Osteoblast (primary cell): ENCODE measurements around the gene LRRC73. TPM values are rescaled to one million over a fixed set of nuclear protein-coding genes. Genes with fewer than 3 reads are reported as not detected.
"Not testable (repeated sequence)": the region's sequence is repeated elsewhere in the genome, so short reads cannot be mapped to it uniquely, and the experiment has no call there.

Experiments
- DNase-seq: peaks from one replicate; pipeline ENCODE4 v3.0.0; 2011; ENCODE audit warnings: low spot score, mixed read lengths; ENCODE audit not compliant: insufficient read length; ENCODE audit errors: missing footprints
- H2AFZ ChIP-seq: 2 replicates; pipeline ENCODE4 v1.6.0; 2011; ENCODE audit warnings: mild to moderate bottlenecking, low read length
- H3K27ac ChIP-seq: 2 replicates; pipeline ENCODE4 v1.5.1; 2011; ENCODE audit warnings: mild to moderate bottlenecking, low read depth, low read length, moderate library complexity
- H3K27me3 ChIP-seq: 2 replicates; pipeline ENCODE4 v1.6.0; 2012; ENCODE audit warnings: mild to moderate bottlenecking, control low read depth, inconsistent platforms, low read length, moderate library complexity; ENCODE audit not compliant: insufficient read depth
- H3K36me3 ChIP-seq: 2 replicates; pipeline ENCODE4 v1.5.1; 2011; ENCODE audit warnings: mild to moderate bottlenecking, low read length, control low read depth, moderate library complexity; ENCODE audit not compliant: insufficient read depth
- H3K4me1 ChIP-seq: 2 replicates; pipeline ENCODE4 v1.5.1; 2011; ENCODE audit warnings: mild to moderate bottlenecking, low read length, control low read depth, moderate library complexity; ENCODE audit not compliant: insufficient read depth
- H3K4me2 ChIP-seq: 2 replicates; pipeline ENCODE4 v1.6.0; 2011; ENCODE audit warnings: mild to moderate bottlenecking, low read length; ENCODE audit not compliant: insufficient read depth
- H3K4me3 ChIP-seq: fragments of 200-600 bp; sonication (generic); 3 replicates; pipeline ENCODE4 v1.5.1; 2012; ENCODE audit warnings: mild to moderate bottlenecking, low read length, inconsistent platforms; ENCODE audit not compliant: insufficient read depth
- H3K79me2 ChIP-seq: 2 replicates; pipeline ENCODE4 v1.6.0; 2012; ENCODE audit warnings: mild to moderate bottlenecking, low read length, control low read depth, inconsistent platforms; ENCODE audit not compliant: insufficient read depth
- H3K9me3 ChIP-seq: 2 replicates; pipeline ENCODE4 v1.5.1; 2011; ENCODE audit warnings: low read depth, low read length, control low read depth
- H4K20me1 ChIP-seq: 2 replicates; pipeline ENCODE4 v1.6.0; 2012; ENCODE audit warnings: mild to moderate bottlenecking, low read length, control low read depth; ENCODE audit not compliant: insufficient read depth
- total RNA-seq: library from RNA; depleted of rRNA; stranded (reverse); fragments of >200 nt; gene quantifications from 2 replicates; pipeline ENCODE4 v1.2.3, GENCODE V29; 2012
- TF ChIP-seq, protein P1 (sequence below): IDR thresholded peaks from 2 replicates; pipeline ENCODE4 v1.5.1; 2011; ENCODE audit warnings: mild to moderate bottlenecking, low read depth, low read length, moderate library complexity; ENCODE audit errors: extremely low read depth

The LRRC73 gene, protein sequence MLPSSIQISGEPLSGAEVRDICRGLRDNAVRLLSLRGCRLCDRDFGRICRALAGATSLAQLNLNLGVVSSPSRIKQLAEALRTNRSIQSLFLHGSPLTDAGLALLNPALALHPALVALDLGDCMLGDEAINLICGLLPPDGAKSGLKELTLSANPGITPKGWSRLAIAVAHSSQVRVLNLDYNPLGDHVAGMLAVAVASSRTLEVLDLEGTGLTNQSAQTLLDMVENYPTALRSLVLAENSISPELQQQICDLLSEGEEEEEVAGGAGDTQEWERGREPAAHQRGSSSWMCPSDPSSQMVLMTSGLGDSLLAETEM
- 0.36 and 0.59 TPM in 2 replicates for total RNA-seq

DNA sequence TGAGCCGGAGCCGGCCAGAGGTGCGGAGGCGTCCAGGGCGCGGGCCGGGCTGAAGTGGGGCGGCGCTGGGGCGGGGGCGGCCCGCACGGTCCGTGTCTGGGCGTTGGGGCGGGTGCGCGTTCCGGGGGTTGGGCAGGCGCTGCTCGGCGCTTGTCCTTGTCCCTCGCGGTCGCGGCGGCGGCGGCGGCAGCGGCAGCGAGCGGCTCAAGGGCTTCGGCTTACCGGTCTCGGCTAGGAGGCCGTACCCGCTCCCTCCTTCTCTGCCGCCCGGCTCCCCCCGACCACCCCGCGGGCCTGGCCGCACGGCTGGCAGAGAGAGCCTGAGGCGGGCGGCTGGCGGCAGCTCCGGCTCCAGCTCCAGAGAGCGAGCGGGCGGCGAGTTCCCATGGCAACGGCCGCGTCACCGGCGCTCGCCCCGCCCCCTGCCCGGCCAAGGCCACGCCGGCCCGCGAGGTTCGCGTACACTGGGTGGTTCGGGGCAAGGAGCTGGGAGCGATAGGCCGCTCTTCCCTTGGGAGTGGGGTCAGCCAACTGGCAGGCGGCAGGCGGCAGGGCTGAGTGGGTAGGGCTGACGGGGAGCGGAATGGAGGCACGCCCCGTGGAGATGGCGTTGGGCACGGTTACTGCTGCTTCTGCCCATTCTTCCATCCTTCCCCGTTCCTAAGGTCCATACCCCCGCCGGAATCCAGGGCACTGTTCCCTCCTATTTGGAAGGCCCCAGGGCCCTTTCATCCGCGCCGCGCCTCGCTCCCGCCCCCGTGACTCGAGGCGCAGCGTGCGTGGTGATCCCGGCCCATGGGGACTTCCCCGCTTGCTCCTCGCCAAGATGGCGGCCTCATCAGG, at the start of gene LRRC73:
Gene LRRC73, minus strand, starts transcription at position 363 of the 843 bp plus-strand sequence. CDS start 561 bp downstream, outside the sequence.
- Histone ChIP-seq H3K4me2 (peak within 1 kb of the TSS; percentile 86), H3K27me3 (no peaks in the 10 kb centered on the region), H3K9me3 (no peaks in the 10 kb centered on the region), H4K20me1 (peaks cover 26% of the 10 kb centered on the region), H2AFZ (peak within 1 kb of the TSS; percentile 83), H3K36me3 (peaks cover 49% of the 10 kb centered on the region), H3K27ac (peak within 1 kb of the TSS; percentile 42), H3K79me2 (peaks cover 21% of the 10 kb centered on the region), H3K4me1 (peaks cover 18% of the 10 kb centered on the region), H3K4me3 (peak within 1 kb of the TSS; percentile 81)
- TF ChIP-seq, protein P1, sequence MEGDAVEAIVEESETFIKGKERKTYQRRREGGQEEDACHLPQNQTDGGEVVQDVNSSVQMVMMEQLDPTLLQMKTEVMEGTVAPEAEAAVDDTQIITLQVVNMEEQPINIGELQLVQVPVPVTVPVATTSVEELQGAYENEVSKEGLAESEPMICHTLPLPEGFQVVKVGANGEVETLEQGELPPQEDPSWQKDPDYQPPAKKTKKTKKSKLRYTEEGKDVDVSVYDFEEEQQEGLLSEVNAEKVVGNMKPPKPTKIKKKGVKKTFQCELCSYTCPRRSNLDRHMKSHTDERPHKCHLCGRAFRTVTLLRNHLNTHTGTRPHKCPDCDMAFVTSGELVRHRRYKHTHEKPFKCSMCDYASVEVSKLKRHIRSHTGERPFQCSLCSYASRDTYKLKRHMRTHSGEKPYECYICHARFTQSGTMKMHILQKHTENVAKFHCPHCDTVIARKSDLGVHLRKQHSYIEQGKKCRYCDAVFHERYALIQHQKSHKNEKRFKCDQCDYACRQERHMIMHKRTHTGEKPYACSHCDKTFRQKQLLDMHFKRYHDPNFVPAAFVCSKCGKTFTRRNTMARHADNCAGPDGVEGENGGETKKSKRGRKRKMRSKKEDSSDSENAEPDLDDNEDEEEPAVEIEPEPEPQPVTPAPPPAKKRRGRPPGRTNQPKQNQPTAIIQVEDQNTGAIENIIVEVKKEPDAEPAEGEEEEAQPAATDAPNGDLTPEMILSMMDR, result no peak
- DNase-seq, result peak; percentile 98

DNA sequence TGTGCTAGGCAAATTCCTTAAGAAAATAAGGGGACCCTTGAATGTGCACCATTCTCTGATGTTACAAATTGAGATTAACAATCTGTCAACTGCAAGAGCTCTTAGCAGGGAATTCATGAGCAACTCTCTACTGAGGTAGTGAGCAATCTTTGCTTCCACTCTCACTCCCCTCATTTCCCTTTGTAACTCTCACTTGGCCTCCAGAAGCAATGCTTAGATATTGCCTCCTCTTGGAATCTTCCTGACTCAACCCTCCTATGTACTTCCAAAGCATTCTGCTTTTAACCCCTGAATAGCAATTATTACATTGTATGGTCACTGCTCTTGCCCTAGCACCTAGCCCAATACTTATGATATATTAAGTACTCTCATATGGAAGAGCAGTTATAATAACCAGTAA, 49.2 kb upstream of the LRRC73 start:
- no peak overlapping the region for H2AFZ ChIP-seq
- no peaks in the 10 kb centered on the region for H3K9me3 ChIP-seq
- no peak overlapping the region for H3K4me3 ChIP-seq
- H3K4me1 ChIP-seq, result no peaks in the 10 kb centered on the region
- no peak overlapping the region for H3K4me2 ChIP-seq
- DNase-seq, result no peak
- H4K20me1 ChIP-seq, result no peaks in the 10 kb centered on the region
- no peak overlapping the region for H3K27ac ChIP-seq
- no peaks in the 10 kb centered on the region for H3K79me2 ChIP-seq
- H3K27me3 ChIP-seq, result no peaks in the 10 kb centered on the region
- H3K36me3 ChIP-seq, result peaks cover 86% of the 10 kb centered on the region
- TF ChIP-seq, protein P1, result no peak

DNA sequence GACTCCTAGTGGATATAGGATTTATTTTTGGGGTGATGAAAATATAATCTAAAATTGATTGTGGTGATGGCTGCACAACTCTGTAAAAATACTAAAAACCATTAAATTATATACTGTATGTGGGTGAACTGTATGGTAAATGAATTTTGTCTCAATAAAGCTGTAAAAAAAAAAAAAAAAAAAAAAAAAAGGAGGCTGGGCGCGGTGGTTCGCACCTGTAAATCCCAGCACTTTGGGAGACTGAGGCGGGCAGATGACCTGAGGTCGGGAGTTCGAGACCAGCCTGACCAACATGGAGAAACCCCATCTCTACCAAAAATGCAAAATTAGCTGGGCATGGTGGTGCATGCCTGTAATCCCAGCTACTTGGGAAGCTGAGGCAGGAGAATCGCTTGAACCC, 47.5 kb upstream of the LRRC73 start:
- not testable (repeated sequence) for H4K20me1 ChIP-seq, H3K4me2 ChIP-seq, H3K79me2 ChIP-seq, H3K4me1 ChIP-seq, H2AFZ ChIP-seq, DNase-seq, H3K27ac ChIP-seq, H3K9me3 ChIP-seq, H3K4me3 ChIP-seq, H3K27me3 ChIP-seq
- H3K36me3 ChIP-seq, result peaks cover 87% of the 10 kb centered on the region

DNA sequence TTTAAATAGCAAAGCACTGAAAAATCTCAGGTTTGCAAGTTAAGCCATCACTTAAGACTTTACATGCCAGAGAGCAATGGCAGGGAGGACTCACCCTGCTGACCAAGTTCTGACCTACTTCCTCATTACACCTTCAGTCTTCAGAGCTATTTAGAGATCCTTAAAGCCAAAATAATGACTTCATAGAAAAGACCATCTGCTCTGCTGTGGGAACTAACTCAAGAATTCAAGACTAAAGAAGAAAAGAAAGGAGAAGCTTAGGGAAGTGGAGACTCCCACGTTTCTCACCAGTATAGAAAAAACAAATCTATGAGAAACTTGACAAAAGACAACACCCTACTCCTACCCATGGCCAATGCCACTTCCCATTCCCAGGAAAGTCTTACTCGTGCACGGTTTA, 37.1 kb upstream of the LRRC73 start:
- Histone ChIP-seq H3K36me3 (peaks cover 90% of the 10 kb centered on the region), H3K4me3 (no peak overlapping the region), H3K4me1 (no peaks in the 10 kb centered on the region), H3K27ac (no peak overlapping the region), H3K27me3 (no peaks in the 10 kb centered on the region), H3K79me2 (no peaks in the 10 kb centered on the region), H3K9me3 (no peaks in the 10 kb centered on the region), H3K4me2 (no peak overlapping the region), H4K20me1 (no peaks in the 10 kb centered on the region), H2AFZ (no peak overlapping the region)
- DNase-seq, result no peak
- TF ChIP-seq, protein P1, result no peak
